Fibroblast of skin of abdomen (primary cell): Measurements from ENCODE around the gene FBXL17.

ENCODE experiments used
- DNase-seq: peaks from one replicate; pipeline ENCODE4 v3.0.0-alpha.2; 2013

Gene FBXL17

GRCh38 chr5:108079753-108080152, 302.1 kb downstream of the FBXL17 start:
- DNase-seq = peak; percentile 29

GRCh38 chr5:108078882-108079281, 303.0 kb downstream of the FBXL17 start:
- no peak for DNase-seq

- DNase-seq = no peak
Observed at GRCh38 chr5:108078345-108078744, 303.6 kb downstream of the FBXL17 start.

GRCh38 chr5:108074626-108075025, 307.3 kb downstream of the FBXL17 start:
- no peak for DNase-seq

- no peak for DNase-seq
Observed at GRCh38 chr5:108064302-108064701, 317.6 kb downstream of the FBXL17 start.

GRCh38 chr5:108061941-108062340, 320.0 kb downstream of the FBXL17 start:
- DNase-seq = peak; percentile 16

GRCh38 chr5:108060340-108060739, 321.6 kb downstream of the FBXL17 start:
- no peak for DNase-seq

GRCh38 chr5:108059334-108059733, 322.6 kb downstream of the FBXL17 start:
- no peak for DNase-seq

GRCh38 chr5:108054349-108054748, 327.5 kb downstream of the FBXL17 start:
- no peak for DNase-seq

- DNase-seq = no peak
Observed at GRCh38 chr5:108046955-108047670, 334.8 kb downstream of the FBXL17 start.

GRCh38 chr5:108036482-108036881, 345.4 kb downstream of the FBXL17 start:
- DNase-seq = no peak

GRCh38 chr5:108028883-108029282, 353.0 kb downstream of the FBXL17 start:
- DNase-seq = no peak

GRCh38 chr5:108028412-108028811, 353.5 kb downstream of the FBXL17 start:
- DNase-seq = peak; percentile 31

GRCh38 chr5:108025957-108026356, 355.9 kb downstream of the FBXL17 start:
- DNase-seq = no peak

GRCh38 chr5:108024986-108025385, 356.9 kb downstream of the FBXL17 start:
- DNase-seq = no peak

- no peak for DNase-seq
Observed at GRCh38 chr5:108016101-108016500, 365.8 kb downstream of the FBXL17 start.

- no peak for DNase-seq
Observed at GRCh38 chr5:108006791-108007190, 375.1 kb downstream of the FBXL17 start.

- peak; percentile 25 for DNase-seq
Observed at GRCh38 chr5:108003178-108003577, 378.7 kb downstream of the FBXL17 start.

GRCh38 chr5:108001222-108001621, 380.7 kb downstream of the FBXL17 start:
- no peak for DNase-seq

GRCh38 chr5:107997338-107997980, 384.4 kb downstream of the FBXL17 start:
- peak; percentile 11 for DNase-seq

GRCh38 chr5:107993341-107993740, 388.6 kb downstream of the FBXL17 start:
- no peak for DNase-seq

- DNase-seq = no peak
Observed at GRCh38 chr5:107990881-107991810, 390.8 kb downstream of the FBXL17 start.

- peak; percentile 3 for DNase-seq
Observed at GRCh38 chr5:107985144-107985543, 396.8 kb downstream of the FBXL17 start.
